Fibroblast of lung (primary cell): ENCODE data around the gene MYL4.
"Not testable (repeated sequence)": the region's sequence is repeated elsewhere in the genome, so short reads cannot be mapped to it uniquely, and the experiment has no call there.

Experiments used
- CTCF ChIP-seq, 2 donors: IDR thresholded peaks in 1 of 2; conservative IDR thresholded peaks in 1 of 2; 1 replicate in 1 of 2; 2 replicates in 1 of 2; pipeline ENCODE4 v1.5.1; 2011 to 2012; ENCODE audit warnings: low read length in 2 of 2, control low read depth in 1 of 2, inconsistent platforms in 1 of 2, low read depth in 1 of 2, mild to moderate bottlenecking in 1 of 2
- EZH2 ChIP-seq: IDR thresholded peaks from 2 replicates; pipeline ENCODE4 v1.5.1; 2012; ENCODE audit warnings: low read length, control low read depth, mild to moderate bottlenecking; ENCODE audit errors: missing control alignments

GRCh38 chr17:47216821-47217220 is 7.7 kb downstream of the MYL4 start:
- not testable (repeated sequence) for TF ChIP-seq CTCF (conservative IDR thresholded peaks at IDR 0.05 in 1 of 2, IDR thresholded peaks at IDR 0.05 in 1 of 2; ENCODE audit: low read depth in 1 of 2, low read length in 2 of 2); EZH2
